ENCODE measurements around the gene TECTB.

The TECTB gene

GRCh38 chr10:112352044-112352443 is 68.8 kb downstream of the TECTB start:
- no peak for TF ChIP-seq EZH2 (IDR thresholded peaks at IDR 0.05; ENCODE audit: borderline replicate concordance, low read depth, low read length, severe bottlenecking)
- no peak for TF ChIP-seq CTCF (IDR thresholded peaks at IDR 0.05; ENCODE audit: borderline replicate concordance, extremely low read depth, low read length, poor library complexity, severe bottlenecking)
- Histone ChIP-seq H3K4me1 (ENCODE audit: insufficient read depth, low read length) (no peaks in the 10 kb centered on the region), H3K27me3 (ENCODE audit: insufficient read depth, low read length, poor library complexity) (no peaks in the 10 kb centered on the region), H3K4me2 (ENCODE audit: insufficient read depth, low read length) (no peak overlapping the region), H3K36me3 (ENCODE audit: insufficient read depth, low read length) (no peaks in the 10 kb centered on the region), H3K27ac (ENCODE audit: low read length) (no peak overlapping the region), H4K20me1 (ENCODE audit: insufficient read depth, low read length) (no peaks in the 10 kb centered on the region), H3K4me3 (ENCODE audit: low read depth in 1 of 2, low read length in 2 of 2) (no peak overlapping the region), H3K9ac (ENCODE audit: low read depth, low read length) (no peak overlapping the region), H3K9me3 (ENCODE audit: insufficient read depth, low read length, severe bottlenecking) (no peaks in the 10 kb centered on the region), H2AFZ (ENCODE audit: low read depth, low read length) (no peak overlapping the region), H3K79me2 (ENCODE audit: insufficient read depth, low read length) (no peaks in the 10 kb centered on the region)
- DNase-seq (no peak), ATAC-seq (ENCODE audit: insufficient read depth, low read depth) (no peak)

DNA sequence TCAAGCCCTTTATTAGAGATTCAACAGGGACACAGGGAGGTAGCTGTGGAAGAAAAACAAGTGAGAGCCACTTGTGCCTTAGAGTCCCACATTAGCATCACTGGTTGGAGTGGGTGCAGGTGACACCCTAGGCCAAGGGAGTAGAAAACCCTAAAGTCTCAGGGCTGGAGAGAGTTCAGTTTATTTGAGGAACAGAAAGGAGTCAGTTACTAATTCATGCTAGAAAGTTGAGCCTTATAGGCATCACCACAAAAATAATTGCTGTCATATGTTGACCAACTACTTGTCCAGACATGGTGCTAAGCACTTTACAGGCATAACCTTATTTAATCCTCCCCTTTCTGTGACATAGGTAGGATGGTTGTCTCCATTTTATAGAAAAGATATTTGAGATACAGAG is 69.8 kb downstream of the TECTB start:
- no peak overlapping the region for H3K4me2 ChIP-seq (ENCODE audit: insufficient read depth, low read length)
- no peaks in the 10 kb centered on the region for H3K27me3 ChIP-seq (ENCODE audit: insufficient read depth, low read length, poor library complexity)
- H2AFZ ChIP-seq (ENCODE audit: low read depth, low read length) = no peak overlapping the region
- TF ChIP-seq CTCF (IDR thresholded peaks at IDR 0.05; ENCODE audit: borderline replicate concordance, extremely low read depth, low read length, poor library complexity, severe bottlenecking) (no peak), EZH2 (IDR thresholded peaks at IDR 0.05; ENCODE audit: borderline replicate concordance, low read depth, low read length, severe bottlenecking) (no peak)
- H3K4me1 ChIP-seq (ENCODE audit: insufficient read depth, low read length) = no peaks in the 10 kb centered on the region
- no peak overlapping the region for H3K4me3 ChIP-seq (ENCODE audit: low read depth in 1 of 2, low read length in 2 of 2)
- no peaks in the 10 kb centered on the region for H4K20me1 ChIP-seq (ENCODE audit: insufficient read depth, low read length)
- H3K9ac ChIP-seq (ENCODE audit: low read depth, low read length) = no peak overlapping the region
- no peak overlapping the region for H3K27ac ChIP-seq (ENCODE audit: low read length)
- no peaks in the 10 kb centered on the region for H3K36me3 ChIP-seq (ENCODE audit: insufficient read depth, low read length)
- ATAC-seq (ENCODE audit: insufficient read depth, low read depth) = no peak
- no peak for DNase-seq
- no peaks in the 10 kb centered on the region for H3K79me2 ChIP-seq (ENCODE audit: insufficient read depth, low read length)
- no peaks in the 10 kb centered on the region for H3K9me3 ChIP-seq (ENCODE audit: insufficient read depth, low read length, severe bottlenecking)

Measured in DND-41 (cell line).